AG09309 (cell line): Measurements from ENCODE around the gene AADAC.

Experiments used
- DNase-seq: peaks from one replicate; pipeline ENCODE4 v3.0.0-alpha.2; 2010; ENCODE audit warnings: low read depth
- H3K4me3 ChIP-seq: 2 replicates; pipeline ENCODE4 v1.5.1; 2011; ENCODE audit warnings: mild to moderate bottlenecking, low read depth, low read length, moderate library complexity; ENCODE audit not compliant: control insufficient read depth
- CTCF ChIP-seq: IDR thresholded peaks from 2 replicates; pipeline ENCODE4 v1.5.1; 2011; ENCODE audit warnings: mild to moderate bottlenecking, low read depth, low read length, inconsistent platforms; ENCODE audit not compliant: insufficient read depth, control insufficient read depth; ENCODE audit errors: missing control alignments

The AADAC gene

GRCh38 chr3:151772825-151773480 is 41.0 kb upstream of the AADAC start:
- no peak overlapping the region for H3K4me3 ChIP-seq
- TF ChIP-seq CTCF, result no peak
- DNase-seq, result no peak

DNA sequence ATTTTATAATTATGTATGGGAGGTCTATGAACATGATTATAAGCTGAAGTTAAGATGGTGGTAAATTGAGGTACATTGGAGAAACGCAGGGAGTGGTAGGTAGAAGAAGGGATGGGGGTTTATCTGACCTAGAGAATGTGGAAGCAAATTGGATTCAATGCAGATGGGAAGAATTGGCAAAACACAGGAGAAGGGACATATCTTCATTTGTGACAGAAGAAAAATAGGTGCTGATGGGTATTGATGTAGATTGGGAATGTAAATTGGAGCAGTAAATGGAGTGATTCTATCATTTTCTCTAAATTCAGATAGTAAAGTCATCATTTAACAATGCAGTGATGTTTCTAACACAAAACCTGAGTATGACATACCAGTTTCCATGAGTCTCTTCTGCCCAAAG is 39.7 kb upstream of the AADAC start:
- no peak for DNase-seq
- no peak overlapping the region for H3K4me3 ChIP-seq
- no peak for TF ChIP-seq CTCF

DNA sequence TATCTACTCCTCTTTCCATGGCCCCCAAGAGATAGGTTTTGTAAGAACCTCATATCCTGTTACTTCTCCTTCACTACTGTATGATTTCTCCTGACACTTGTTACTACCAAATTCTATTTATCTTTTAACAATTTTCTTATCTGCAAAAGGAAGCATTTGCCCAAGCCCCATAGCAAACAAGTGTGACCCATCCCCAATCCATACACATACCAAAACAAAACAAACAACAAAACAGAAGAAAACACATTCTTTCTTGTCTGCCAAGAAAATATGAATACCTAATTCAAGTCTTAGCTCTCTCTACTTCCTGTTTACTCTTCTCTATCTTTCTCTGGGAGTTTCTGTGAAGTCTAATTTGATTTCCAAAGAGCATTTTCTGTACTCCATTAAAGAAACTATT is 39.0 kb upstream of the AADAC start:
- H3K4me3 ChIP-seq, result no peak overlapping the region
- DNase-seq, result no peak
- no peak for TF ChIP-seq CTCF

GRCh38 chr3:151775314-151776258 is 38.3 kb upstream of the AADAC start:
- no peak for TF ChIP-seq CTCF
- no peak for DNase-seq
- no peak overlapping the region for H3K4me3 ChIP-seq

DNA sequence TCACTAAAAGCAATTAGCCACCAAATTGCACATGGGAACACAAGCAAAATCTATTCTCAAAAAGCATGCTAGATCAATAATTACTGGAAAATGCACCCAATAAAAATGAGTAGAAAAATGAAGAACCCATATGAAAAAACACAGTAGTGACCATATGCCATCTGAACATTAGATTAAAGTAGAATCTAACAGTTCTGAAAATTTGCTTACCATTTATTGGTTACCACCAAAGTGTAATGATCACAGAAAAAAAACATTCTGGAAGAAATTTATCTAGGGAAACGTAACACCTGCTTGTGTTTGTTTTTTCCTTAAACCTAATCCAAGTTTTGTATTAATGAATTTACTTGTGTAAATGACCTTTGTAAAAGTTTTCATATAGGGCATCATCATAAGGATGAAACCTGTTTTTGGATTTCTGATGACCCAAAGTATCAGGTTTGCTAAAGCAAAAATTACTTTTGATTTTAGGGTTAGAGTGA is 37.6 kb upstream of the AADAC start:
- no peak for TF ChIP-seq CTCF
- no peak for DNase-seq
- H3K4me3 ChIP-seq, result no peak overlapping the region

DNA sequence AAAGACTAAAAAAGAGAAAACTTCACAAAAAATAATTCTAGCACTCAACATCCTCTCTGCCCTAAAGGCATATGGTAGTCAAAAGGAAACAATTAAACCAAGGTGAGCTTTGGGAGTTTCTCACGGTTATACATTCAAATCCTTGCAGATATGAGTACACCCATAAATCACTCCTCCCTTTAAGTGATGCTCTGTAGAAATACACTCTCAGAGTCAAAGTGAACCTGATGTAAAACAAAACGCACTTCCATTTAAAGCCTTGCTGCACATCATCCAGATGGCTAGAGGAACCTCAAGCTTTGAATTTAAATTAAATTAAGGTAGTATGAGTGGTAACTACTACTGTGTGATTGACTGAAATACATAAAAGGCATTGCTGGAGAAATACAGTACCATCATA is 36.0 kb upstream of the AADAC start:
- DNase-seq, result no peak
- no peak for TF ChIP-seq CTCF

More for the DNA sequence above, 36.0 kb upstream of the AADAC start:
- H3K4me3 ChIP-seq, result no peak overlapping the region
